Osteocyte (in vitro differentiated cells): Measurements from ENCODE around the gene ERGIC3. TPM values are rescaled to one million over a fixed set of nuclear protein-coding genes. Genes with fewer than 3 reads are reported as not detected.

ENCODE experiments used
- DNase-seq: peaks from one replicate; pipeline ENCODE4 v3.0.0; 2021; ENCODE audit warnings: mixed read lengths; ENCODE audit not compliant: unreplicated experiment; ENCODE audit errors: extremely low spot score
- H3K27ac Mint-ChIP-seq: one replicate; pipeline ENCODE4 v1.8.0; 2021; ENCODE audit warnings: mild to moderate bottlenecking, mixed read lengths; ENCODE audit not compliant: unreplicated experiment
- H3K27me3 Mint-ChIP-seq: one replicate; pipeline ENCODE4 v1.8.0; 2021; ENCODE audit warnings: mixed read lengths; ENCODE audit not compliant: unreplicated experiment
- H3K36me3 Mint-ChIP-seq: one replicate; pipeline ENCODE4 v1.8.0; 2021; ENCODE audit warnings: mixed read lengths; ENCODE audit not compliant: unreplicated experiment
- H3K4me1 Mint-ChIP-seq: one replicate; pipeline ENCODE4 v1.8.0; 2021; ENCODE audit warnings: mixed read lengths; ENCODE audit not compliant: unreplicated experiment
- H3K4me3 Mint-ChIP-seq: one replicate; pipeline ENCODE4 v1.8.0; 2021; ENCODE audit warnings: mild to moderate bottlenecking, moderate library complexity, mixed read lengths; ENCODE audit not compliant: unreplicated experiment
- H3K9me3 Mint-ChIP-seq: one replicate; pipeline ENCODE4 v1.8.0; 2021; ENCODE audit warnings: mixed read lengths; ENCODE audit not compliant: unreplicated experiment
- total RNA-seq: library from RNA; stranded (reverse); gene quantifications from 2 replicates; pipeline ENCODE4 v1.2.1, GENCODE V29; 2021
- TF ChIP-seq, protein P1 (sequence below): fragments of 200-600 bp; sonication (generic); IDR thresholded peaks from 2 replicates; pipeline ENCODE4 v1.5.0; 2021; ENCODE audit warnings: antibody characterized with exemption, mild to moderate bottlenecking, moderate library complexity

The ERGIC3 gene
- total RNA-seq, 1 donor from 2014 or later, result 313 TPM

DNA sequence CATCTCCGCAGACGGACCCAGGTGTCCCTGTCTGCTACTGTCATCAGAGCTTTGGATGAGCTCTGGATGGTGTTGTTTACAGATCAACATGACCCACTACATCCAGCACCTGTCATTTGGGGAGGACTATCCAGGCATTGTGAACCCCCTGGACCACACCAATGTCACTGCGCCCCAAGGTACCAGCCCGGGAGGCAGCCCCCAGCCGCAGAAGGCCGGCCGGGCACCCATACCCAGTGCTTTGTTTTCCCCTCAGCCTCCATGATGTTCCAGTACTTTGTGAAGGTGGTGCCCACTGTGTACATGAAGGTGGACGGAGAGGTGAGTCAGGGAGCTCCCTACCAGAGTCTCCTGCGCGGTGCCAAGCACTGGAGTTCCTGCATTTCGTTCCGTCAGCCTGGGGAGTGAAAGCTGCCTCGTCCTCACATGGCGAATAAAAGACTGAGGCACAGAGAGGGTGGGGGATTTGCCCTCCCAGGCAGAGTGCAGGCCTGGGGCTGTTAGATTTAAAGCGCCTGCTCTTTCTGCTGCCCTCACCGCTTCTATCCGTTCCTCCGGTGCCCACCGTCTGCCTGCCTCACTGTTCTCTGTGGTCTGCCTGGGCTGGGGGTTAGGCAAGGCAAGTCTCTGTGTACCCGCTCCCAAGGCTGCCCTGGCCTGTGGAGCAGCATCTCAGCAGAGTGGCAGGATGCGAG is 14.2 kb downstream of the ERGIC3 start:
- no peak for DNase-seq
- H3K9me3 Mint-ChIP-seq, result no peaks in the 10 kb centered on the region

GRCh38 chr20:35556871-35557270 is 15.0 kb downstream of the ERGIC3 start:
- no peak overlapping the region for H3K4me3 Mint-ChIP-seq
- no peak for DNase-seq
- TF ChIP-seq, protein P1, sequence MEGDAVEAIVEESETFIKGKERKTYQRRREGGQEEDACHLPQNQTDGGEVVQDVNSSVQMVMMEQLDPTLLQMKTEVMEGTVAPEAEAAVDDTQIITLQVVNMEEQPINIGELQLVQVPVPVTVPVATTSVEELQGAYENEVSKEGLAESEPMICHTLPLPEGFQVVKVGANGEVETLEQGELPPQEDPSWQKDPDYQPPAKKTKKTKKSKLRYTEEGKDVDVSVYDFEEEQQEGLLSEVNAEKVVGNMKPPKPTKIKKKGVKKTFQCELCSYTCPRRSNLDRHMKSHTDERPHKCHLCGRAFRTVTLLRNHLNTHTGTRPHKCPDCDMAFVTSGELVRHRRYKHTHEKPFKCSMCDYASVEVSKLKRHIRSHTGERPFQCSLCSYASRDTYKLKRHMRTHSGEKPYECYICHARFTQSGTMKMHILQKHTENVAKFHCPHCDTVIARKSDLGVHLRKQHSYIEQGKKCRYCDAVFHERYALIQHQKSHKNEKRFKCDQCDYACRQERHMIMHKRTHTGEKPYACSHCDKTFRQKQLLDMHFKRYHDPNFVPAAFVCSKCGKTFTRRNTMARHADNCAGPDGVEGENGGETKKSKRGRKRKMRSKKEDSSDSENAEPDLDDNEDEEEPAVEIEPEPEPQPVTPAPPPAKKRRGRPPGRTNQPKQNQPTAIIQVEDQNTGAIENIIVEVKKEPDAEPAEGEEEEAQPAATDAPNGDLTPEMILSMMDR, result no peak
- no peaks in the 10 kb centered on the region for H3K9me3 Mint-ChIP-seq
- H3K36me3 Mint-ChIP-seq, result peaks cover 21% of the 10 kb centered on the region
- no peak overlapping the region for H3K27ac Mint-ChIP-seq
- no peaks in the 10 kb centered on the region for H3K4me1 Mint-ChIP-seq
- no peaks in the 10 kb centered on the region for H3K27me3 Mint-ChIP-seq

More for the DNA sequence above, 14.2 kb downstream of the ERGIC3 start:
- no peak overlapping the region for H3K4me3 Mint-ChIP-seq
- H3K36me3 Mint-ChIP-seq, result peaks cover 21% of the 10 kb centered on the region
- TF ChIP-seq, protein P1, result no peak
- H3K27ac Mint-ChIP-seq, result no peak overlapping the region
- H3K4me1 Mint-ChIP-seq, result no peaks in the 10 kb centered on the region
- no peaks in the 10 kb centered on the region for H3K27me3 Mint-ChIP-seq

- TF ChIP-seq, protein P1, result no peak
- H3K27ac Mint-ChIP-seq, result peak overlapping the region; percentile 19
Measured at GRCh38 chr20:35558451-35558850, 16.6 kb downstream of the ERGIC3 start.

GRCh38 chr20:35559042-35559693 is 17.3 kb downstream of the ERGIC3 start:
- peaks cover 19% of the 10 kb centered on the region for H3K36me3 Mint-ChIP-seq
- H3K27ac Mint-ChIP-seq, result no peak overlapping the region
- DNase-seq, result no peak
- TF ChIP-seq, protein P1, result no peak
- no peaks in the 10 kb centered on the region for H3K27me3 Mint-ChIP-seq
- no peaks in the 10 kb centered on the region for H3K9me3 Mint-ChIP-seq
- no peak overlapping the region for H3K4me3 Mint-ChIP-seq
- no peaks in the 10 kb centered on the region for H3K4me1 Mint-ChIP-seq

More at GRCh38 chr20:35558451-35558850, 16.6 kb downstream of the ERGIC3 start:
- H3K27me3 Mint-ChIP-seq, result no peaks in the 10 kb centered on the region
- H3K36me3 Mint-ChIP-seq, result peaks cover 21% of the 10 kb centered on the region
- H3K4me1 Mint-ChIP-seq, result no peaks in the 10 kb centered on the region
- DNase-seq, result no peak
- H3K4me3 Mint-ChIP-seq, result no peak overlapping the region
- H3K9me3 Mint-ChIP-seq, result no peaks in the 10 kb centered on the region

- Mint-ChIP-seq H3K27me3 (no peaks in the 10 kb centered on the region), H3K4me1 (no peaks in the 10 kb centered on the region), H3K9me3 (no peaks in the 10 kb centered on the region), H3K27ac (no peak overlapping the region), H3K4me3 (no peak overlapping the region), H3K36me3 (peaks cover 10% of the 10 kb centered on the region)
- no peak for DNase-seq
- TF ChIP-seq, protein P1, result no peak
Measured at GRCh38 chr20:35560105-35560511, 18.2 kb downstream of the ERGIC3 start.
